SHP77 treated with DMSO at 0.1 percent for 48 hours (cell line): ENCODE data around the gene SPATA31D3.
"Not testable (repeated sequence)": the region's sequence is repeated elsewhere in the genome, so short reads cannot be mapped to it uniquely, and the experiment has no call there.

Source experiments
- DNase-seq: peaks from one replicate; lab custom pipeline; 2025; lab: John Stamatoyannopoulos, UW

The SPATA31D3 gene

DNA sequence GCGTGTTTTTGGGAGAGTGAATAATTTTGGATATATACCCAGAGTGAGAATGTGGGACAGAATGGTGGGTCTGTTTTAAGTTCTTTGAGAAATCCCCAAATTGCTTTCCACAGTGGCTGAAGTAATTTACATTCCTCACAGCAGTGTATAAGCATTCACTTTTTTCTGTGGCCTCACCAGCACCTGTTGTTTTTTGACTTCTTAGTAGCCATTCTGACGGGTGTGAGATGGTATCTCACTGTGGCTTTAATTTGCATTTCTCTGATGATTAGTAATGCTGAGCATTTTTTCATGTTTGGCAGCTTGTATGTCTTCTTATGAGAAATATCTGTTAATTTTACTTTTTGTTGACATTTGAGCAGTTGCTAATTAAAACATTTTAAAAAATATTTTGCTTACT, 35.9 kb downstream of the SPATA31D3 start:
- no peak for DNase-seq

DNA sequence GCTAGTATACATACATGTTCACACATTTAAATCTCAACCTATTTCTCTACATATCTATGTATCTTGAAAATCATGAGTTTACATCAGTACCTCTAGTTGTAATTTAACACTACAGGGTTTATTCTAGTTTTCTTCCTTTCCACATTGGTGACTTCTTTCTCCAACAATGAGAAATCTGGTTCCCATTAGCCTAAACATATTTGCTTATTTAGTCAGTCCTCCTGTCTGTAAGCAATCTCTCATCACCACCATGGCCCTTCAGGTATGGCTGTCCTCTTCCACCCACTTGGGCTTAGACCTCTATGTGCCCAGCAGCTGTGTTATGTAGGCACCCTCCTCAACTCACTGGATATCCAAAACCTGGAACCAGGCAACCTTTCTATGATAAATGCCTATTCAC, 37.3 kb downstream of the SPATA31D3 start:
- DNase-seq: no peak

DNA sequence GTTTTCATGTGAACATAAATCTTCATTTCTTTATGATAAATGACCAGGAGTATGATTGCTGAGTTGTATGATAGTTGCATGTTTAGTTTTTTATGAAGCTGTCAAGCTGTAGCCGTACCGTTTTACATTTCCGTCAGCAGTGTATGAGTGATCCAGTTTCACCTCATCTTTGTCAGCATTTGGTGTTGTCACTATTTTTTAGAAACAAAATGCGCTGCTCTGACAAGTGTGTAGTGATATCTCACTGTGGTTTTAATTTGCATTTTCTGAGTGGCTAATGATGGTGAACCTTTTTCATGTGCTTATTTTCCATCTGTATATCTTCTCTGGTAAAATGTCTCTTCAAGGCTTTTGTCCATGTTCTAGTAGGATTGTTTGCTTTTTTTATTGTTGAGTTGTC, 38.6 kb downstream of the SPATA31D3 start:
- no peak for DNase-seq

DNA sequence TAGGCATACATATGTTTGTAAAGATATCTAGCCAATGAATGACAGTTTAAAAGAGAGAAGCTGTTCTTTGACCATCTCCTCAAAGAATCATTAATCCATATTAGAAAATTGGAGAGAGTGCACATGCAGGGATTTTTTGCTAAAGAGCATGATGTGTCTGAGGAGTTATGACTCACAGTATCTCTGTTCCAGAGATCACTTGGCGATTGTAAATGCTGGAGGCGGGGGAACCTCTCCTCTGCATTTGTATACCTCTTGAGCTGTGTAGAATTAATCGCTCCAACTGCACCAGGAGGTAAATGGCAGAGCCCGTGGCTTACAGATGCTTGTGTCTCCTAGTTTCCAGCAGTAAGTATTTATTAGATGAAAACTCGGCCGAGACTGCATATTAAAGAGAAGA, 41.6 kb downstream of the SPATA31D3 start:
- DNase-seq: no peak

DNA sequence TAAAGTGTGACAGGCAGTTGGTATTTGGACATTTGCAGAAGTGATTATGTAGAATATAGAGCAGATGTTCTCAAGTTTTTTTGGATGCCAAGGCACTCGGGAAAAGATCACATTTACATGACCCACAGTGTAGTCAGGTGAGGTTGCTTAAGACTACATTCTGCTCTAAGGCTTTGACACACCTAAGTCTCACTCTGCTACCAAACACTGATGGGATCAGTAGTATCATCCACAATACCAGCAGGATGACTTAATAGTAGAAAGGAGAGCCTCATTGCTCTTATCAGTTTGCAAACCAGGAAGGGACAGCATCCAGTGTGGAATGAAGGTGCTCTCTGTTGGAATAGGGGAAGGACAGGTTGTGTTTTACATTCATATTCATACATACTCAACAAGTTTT, 42.8 kb downstream of the SPATA31D3 start:
- DNase-seq: no peak

DNA sequence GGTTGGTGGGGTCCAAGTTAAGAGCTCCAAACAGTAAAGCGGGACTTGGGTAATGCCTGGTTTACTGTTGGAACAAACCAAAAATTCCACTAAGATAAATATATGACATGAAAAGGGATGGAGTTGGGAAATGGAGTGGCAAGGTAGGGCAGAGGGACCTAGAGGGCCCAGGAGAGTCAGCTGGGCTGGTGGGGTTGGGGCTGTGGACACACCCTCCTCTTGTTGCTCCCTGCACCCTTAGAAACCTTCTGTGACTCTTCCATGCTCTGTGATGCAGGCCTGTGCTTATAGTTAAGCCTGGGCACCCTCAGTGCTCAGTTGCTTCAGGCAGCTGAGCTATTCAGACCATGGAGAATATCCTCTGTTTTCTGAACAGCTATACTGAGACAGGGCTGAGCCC, 45.2 kb downstream of the SPATA31D3 start, which contains the start of gene SPATA31D1:
SPATA31D1 (plus strand) TSS at position 301 of the 400 bp plus-strand sequence; CDS start at position 348, 47 bp downstream.
- DNase-seq: not testable (repeated sequence)

DNA sequence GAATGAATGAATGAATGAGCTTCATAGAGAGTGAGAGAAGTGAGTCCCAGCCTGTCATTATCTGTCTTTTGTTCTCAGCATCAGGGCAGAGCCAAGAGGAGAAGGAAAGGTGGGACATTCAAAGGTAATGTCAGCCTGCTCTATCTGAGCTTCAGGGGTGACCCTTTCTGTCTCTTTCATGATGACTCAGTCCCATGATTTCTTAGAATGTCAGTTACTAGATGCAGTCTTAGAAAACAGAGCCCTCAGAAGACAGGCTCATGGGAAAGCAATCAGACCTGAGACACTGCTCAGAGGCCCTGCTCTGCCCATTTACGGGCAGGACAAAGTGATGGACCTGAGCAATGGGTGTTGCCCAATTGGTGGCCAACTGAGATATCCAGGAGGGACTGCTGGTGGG, 46.4 kb downstream of the SPATA31D3 start:
- DNase-seq: no peak

DNA sequence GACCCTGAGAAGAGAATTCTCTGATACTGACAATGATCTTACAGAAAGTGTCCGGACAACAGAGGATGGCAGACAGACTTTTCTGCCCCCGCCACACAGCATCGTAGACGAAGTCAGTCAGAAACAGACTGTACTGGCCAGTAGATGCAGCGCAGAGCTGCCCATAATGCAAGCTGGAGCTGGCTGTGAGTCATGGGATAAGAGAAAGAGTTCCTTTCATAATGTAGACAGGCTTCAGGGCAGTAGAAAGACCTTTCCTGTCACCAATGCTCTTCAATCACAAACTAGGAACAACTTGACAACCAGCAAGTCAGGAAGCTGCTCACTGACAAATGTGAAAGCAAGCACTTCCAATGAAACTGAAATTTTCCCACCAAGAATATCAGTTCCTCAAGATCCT, 50.4 kb downstream of the SPATA31D3 start:
- no peak for DNase-seq
